ENCODE results near the gene DIP2B.

- TF ChIP-seq, protein P1, sequence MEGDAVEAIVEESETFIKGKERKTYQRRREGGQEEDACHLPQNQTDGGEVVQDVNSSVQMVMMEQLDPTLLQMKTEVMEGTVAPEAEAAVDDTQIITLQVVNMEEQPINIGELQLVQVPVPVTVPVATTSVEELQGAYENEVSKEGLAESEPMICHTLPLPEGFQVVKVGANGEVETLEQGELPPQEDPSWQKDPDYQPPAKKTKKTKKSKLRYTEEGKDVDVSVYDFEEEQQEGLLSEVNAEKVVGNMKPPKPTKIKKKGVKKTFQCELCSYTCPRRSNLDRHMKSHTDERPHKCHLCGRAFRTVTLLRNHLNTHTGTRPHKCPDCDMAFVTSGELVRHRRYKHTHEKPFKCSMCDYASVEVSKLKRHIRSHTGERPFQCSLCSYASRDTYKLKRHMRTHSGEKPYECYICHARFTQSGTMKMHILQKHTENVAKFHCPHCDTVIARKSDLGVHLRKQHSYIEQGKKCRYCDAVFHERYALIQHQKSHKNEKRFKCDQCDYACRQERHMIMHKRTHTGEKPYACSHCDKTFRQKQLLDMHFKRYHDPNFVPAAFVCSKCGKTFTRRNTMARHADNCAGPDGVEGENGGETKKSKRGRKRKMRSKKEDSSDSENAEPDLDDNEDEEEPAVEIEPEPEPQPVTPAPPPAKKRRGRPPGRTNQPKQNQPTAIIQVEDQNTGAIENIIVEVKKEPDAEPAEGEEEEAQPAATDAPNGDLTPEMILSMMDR (IDR thresholded peaks at IDR 0.05): no peak
- TF ChIP-seq EZH2phosphoT487 (IDR thresholded peaks at IDR 0.05) (no peak), EZH2 (IDR thresholded peaks at IDR 0.05) (no peak)
These were observed 102.0 kb downstream of the DIP2B start for GRCh38 chr12:50606675-50607375.

Measured in neural progenitor cell (in vitro differentiated cells).